Measurements from ENCODE around the gene BST2. TPM values are rescaled to one million over a fixed set of nuclear protein-coding genes. Genes with fewer than 3 reads are reported as not detected.

BST2 gene, protein sequence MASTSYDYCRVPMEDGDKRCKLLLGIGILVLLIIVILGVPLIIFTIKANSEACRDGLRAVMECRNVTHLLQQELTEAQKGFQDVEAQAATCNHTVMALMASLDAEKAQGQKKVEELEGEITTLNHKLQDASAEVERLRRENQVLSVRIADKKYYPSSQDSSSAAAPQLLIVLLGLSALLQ
- total RNA-seq (2022) (94.3 and 98.4 TPM in 2 replicates), Bru-seq, nascent RNA (percentile 86 among the genes with signal in this experiment), BruChase-seq, experiment 1, labeled RNA remaining after a 2-hour chase (percentile 95 among the genes with signal in this experiment), BruChase-seq, experiment 2, labeled RNA remaining after a 6-hour chase (percentile 97 among the genes with signal in this experiment)
- long read RNA-seq, transcript BST2-201 (5 exons, 1,019 nt), result major isoform, 179 of 186 reads
- long read RNA-seq, partial matches to known transcripts, result 1 of 186 reads
- long read RNA-seq, other reads (novel, unspliced or antisense), result 6 of 186 reads

- ChIA-PET POLR2A (interaction anchor here (0.5 to 1.5 kb wide), 5 partner anchors 14 to 888 kb away, joined by 3 to 15 read pairs (median 6); partner anchors contain the start of gene MVB12A), CTCF (interaction anchor here (0.5 to 1.2 kb wide), 4 partner anchors 14 to 112 kb away, joined by 3 to 6 read pairs (median 4); partner anchors contain the start of gene MVB12A)
- Mint-ChIP-seq H3K36me3 (ENCODE audit: insufficient read depth, unreplicated experiment) (peaks cover 19% of the 10 kb centered on the region), H3K27ac (ENCODE audit: unreplicated experiment) (peak within 1 kb of the TSS; percentile 10), H3K4me1 (ENCODE audit: low read depth, unreplicated experiment) (peaks cover 10% of the 10 kb centered on the region), H3K4me3 (ENCODE audit: unreplicated experiment) (peak within 1 kb of the TSS; percentile 76), H3K27me3 (ENCODE audit: insufficient read depth, unreplicated experiment) (no peaks in the 10 kb centered on the region), H3K9me3 (ENCODE audit: unreplicated experiment) (no peaks in the 10 kb centered on the region)
- H3K4me3 ChIP-seq (ENCODE audit: low read depth, low read length), result peak within 1 kb of the TSS; percentile 42
- H3K4me1 ChIP-seq, result peaks cover 13% of the 10 kb centered on the region
- TF ChIP-seq CTCF (IDR thresholded peaks at IDR 0.05; ENCODE audit: insufficient read depth in 1 of 2, low read depth in 1 of 2, low read length in 1 of 2, severe bottlenecking in 1 of 2, unreplicated experiment in 1 of 2), result no peak
- BruUV-seq (replicated peaks), result TSS peak; percentile 45
- peak; percentile 74 to 80 for DNase-seq
- H3K9me3 ChIP-seq, result no peaks in the 10 kb centered on the region
- no peaks in the 10 kb centered on the region for H3K27me3 ChIP-seq (replicated peaks; ENCODE audit: control insufficient read depth, insufficient read depth, low read length)
- peaks cover 2% of the 10 kb centered on the region; the same call in 1 of the 2 replicates for H3K36me3 ChIP-seq (ENCODE audit: control insufficient read depth, insufficient read depth, low read length)
- intact Hi-C loops (cut with micrococcal nuclease; ENCODE audit: unreplicated experiment), result no loop called here
These were observed at the start of gene BST2 for GRCh38 chr19:17405250-17406045. Gene BST2 (minus strand): TSS chr19:17405630. CDS start chr19:17405575, 55 bp downstream.

GRCh38 chr19:17454576-17455071 lies 49.2 kb upstream of the BST2 start:
- H3K27me3 ChIP-seq (replicated peaks; ENCODE audit: control insufficient read depth, insufficient read depth, low read length), result no peaks in the 10 kb centered on the region
- Mint-ChIP-seq H3K9me3 (ENCODE audit: unreplicated experiment) (no peaks in the 10 kb centered on the region), H3K36me3 (ENCODE audit: insufficient read depth, unreplicated experiment) (no peaks in the 10 kb centered on the region), H3K4me1 (ENCODE audit: low read depth, unreplicated experiment) (no peaks in the 10 kb centered on the region), H3K27me3 (ENCODE audit: insufficient read depth, unreplicated experiment) (peaks cover 3% of the 10 kb centered on the region), H3K4me3 (ENCODE audit: unreplicated experiment) (no peak overlapping the region), H3K27ac (ENCODE audit: unreplicated experiment) (no peak overlapping the region)
- DNase-seq, result no peak
- no peak for TF ChIP-seq CTCF (IDR thresholded peaks at IDR 0.05; ENCODE audit: insufficient read depth in 1 of 2, low read depth in 1 of 2, low read length in 1 of 2, severe bottlenecking in 1 of 2, unreplicated experiment in 1 of 2)
- intact Hi-C loops (cut with micrococcal nuclease; ENCODE audit: unreplicated experiment), result no loop called here
- POLR2A ChIA-PET, result no interaction called here
- no TSS peak for BruUV-seq (replicated peaks)
- no peaks in the 10 kb centered on the region for H3K9me3 ChIP-seq
- CTCF ChIA-PET, result interaction anchor here (0.6 kb wide), 1 partner anchor 64 kb away, joined by 3 read pairs; no protein-coding TSS in a partner anchor
- H3K4me3 ChIP-seq (ENCODE audit: low read depth, low read length), result no peak overlapping the region
- no peaks in the 10 kb centered on the region for H3K4me1 ChIP-seq
- no peaks in the 10 kb centered on the region for H3K36me3 ChIP-seq (ENCODE audit: control insufficient read depth, insufficient read depth, low read length)

GRCh38 chr19:17451820-17452219 lies 46.4 kb upstream of the BST2 start:
- Mint-ChIP-seq H3K9me3 (ENCODE audit: unreplicated experiment) (no peaks in the 10 kb centered on the region), H3K27ac (ENCODE audit: unreplicated experiment) (no peak overlapping the region), H3K4me1 (ENCODE audit: low read depth, unreplicated experiment) (no peaks in the 10 kb centered on the region), H3K36me3 (ENCODE audit: insufficient read depth, unreplicated experiment) (no peaks in the 10 kb centered on the region), H3K27me3 (ENCODE audit: insufficient read depth, unreplicated experiment) (no peaks in the 10 kb centered on the region), H3K4me3 (ENCODE audit: unreplicated experiment) (no peak overlapping the region)
- DNase-seq, result no peak
- H3K4me1 ChIP-seq, result no peaks in the 10 kb centered on the region
- no TSS peak for BruUV-seq (replicated peaks)
- no peaks in the 10 kb centered on the region for H3K9me3 ChIP-seq
- no peaks in the 10 kb centered on the region for H3K36me3 ChIP-seq (ENCODE audit: control insufficient read depth, insufficient read depth, low read length)
- no peaks in the 10 kb centered on the region for H3K27me3 ChIP-seq (replicated peaks; ENCODE audit: control insufficient read depth, insufficient read depth, low read length)
- ChIA-PET POLR2A (no interaction called here), CTCF (no interaction called here)
- intact Hi-C loops (cut with micrococcal nuclease; ENCODE audit: unreplicated experiment), result no loop called here
- no peak for TF ChIP-seq CTCF (IDR thresholded peaks at IDR 0.05; ENCODE audit: insufficient read depth in 1 of 2, low read depth in 1 of 2, low read length in 1 of 2, severe bottlenecking in 1 of 2, unreplicated experiment in 1 of 2)
- no peak overlapping the region for H3K4me3 ChIP-seq (ENCODE audit: low read depth, low read length)

Measured in Caco-2 (cell line).